ENCODE data around the gene HDGF. TPM values are rescaled to one million over a fixed set of nuclear protein-coding genes. Genes with fewer than 3 reads are reported as not detected.
"Not testable (repeated sequence)": the region's sequence is repeated elsewhere in the genome, so short reads cannot be mapped to it uniquely, and the experiment has no call there.

The HDGF gene
- total RNA-seq, 2 donors from 2014 or later: 92.4 to 122 TPM

DNA sequence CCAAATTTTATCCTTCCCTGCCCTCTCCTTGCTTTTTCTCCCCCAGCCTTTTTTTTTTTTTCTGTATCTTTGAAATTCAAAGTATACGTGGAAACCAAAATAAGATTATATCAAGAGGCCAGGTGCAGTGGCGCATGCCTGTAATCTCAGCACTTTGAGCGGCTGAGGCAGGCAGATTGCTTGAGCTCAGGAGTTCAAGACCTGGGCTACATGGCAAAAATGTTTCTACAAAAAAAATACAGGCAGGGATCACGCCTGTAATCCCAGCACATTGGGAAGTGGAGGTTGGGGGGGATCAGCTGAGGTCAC lies 9.3 kb upstream of the HDGF start:
- 56 to 67% methylated on average over 4 of the region's 4 CpGs for WGBS, 2 donors
- TF ChIP-seq POLR2A (IDR thresholded peaks at IDR 0.05): no peak
- TF ChIP-seq, protein P1, sequence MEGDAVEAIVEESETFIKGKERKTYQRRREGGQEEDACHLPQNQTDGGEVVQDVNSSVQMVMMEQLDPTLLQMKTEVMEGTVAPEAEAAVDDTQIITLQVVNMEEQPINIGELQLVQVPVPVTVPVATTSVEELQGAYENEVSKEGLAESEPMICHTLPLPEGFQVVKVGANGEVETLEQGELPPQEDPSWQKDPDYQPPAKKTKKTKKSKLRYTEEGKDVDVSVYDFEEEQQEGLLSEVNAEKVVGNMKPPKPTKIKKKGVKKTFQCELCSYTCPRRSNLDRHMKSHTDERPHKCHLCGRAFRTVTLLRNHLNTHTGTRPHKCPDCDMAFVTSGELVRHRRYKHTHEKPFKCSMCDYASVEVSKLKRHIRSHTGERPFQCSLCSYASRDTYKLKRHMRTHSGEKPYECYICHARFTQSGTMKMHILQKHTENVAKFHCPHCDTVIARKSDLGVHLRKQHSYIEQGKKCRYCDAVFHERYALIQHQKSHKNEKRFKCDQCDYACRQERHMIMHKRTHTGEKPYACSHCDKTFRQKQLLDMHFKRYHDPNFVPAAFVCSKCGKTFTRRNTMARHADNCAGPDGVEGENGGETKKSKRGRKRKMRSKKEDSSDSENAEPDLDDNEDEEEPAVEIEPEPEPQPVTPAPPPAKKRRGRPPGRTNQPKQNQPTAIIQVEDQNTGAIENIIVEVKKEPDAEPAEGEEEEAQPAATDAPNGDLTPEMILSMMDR (IDR thresholded peaks at IDR 0.05): no peak

DNA sequence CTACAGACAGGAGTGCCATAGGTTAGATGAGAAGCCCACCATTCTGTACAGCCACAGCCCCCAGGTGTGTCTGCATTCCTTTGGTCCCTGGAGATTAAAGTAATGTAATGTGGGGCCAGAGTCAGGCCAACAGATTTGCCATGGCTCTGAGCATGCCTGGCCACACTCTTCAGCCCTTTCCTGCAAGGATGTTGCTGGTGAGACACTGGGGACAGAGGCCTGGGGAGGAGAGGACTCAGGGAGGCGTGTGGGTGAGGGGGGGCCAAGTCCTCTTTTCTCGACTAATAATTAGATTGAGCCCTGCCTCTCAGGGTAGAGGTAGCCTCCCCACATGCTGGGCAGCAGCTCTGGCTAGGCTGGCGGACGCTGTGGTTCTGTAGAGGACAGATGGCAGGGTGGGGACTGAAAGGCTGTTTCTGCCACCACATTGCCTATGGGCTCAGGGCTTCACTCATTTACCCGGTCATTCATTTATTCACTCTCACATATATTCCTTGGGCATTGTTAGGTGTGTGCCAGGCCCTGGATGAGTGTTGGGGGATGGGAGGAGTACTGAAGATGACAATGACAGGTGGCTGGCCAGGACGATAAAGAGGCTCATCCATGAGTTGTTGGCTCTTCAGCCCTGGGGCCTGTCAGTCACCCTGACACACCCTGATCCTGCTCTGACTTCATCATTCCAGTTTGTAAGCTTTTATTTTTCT lies 8.8 kb upstream of the HDGF start:
- Histone ChIP-seq H3K4me1 (no peaks in the 10 kb centered on the region), H3K36me3 (replicated peaks in 1 of 2; ENCODE audit: insufficient read depth in 1 of 2, low read depth in 2 of 2) (no peaks in the 10 kb centered on the region), H3K4me3 (no peak overlapping the region), H3K27ac (no peak overlapping the region), H3K27me3 (no peaks in the 10 kb centered on the region), H3K9me3 (no peaks in the 10 kb centered on the region)
- intact Hi-C loops (cut with DNase I): no loop called here
- WGBS, 2 donors: 64 to 74% methylated on average over 4 to 6 of the region's 6 CpGs
- TF ChIP-seq, protein P1 (IDR thresholded peaks at IDR 0.05): no peak
- TF ChIP-seq POLR2A (IDR thresholded peaks at IDR 0.05): no peak
- no peak for ATAC-seq
- DNase-seq: no peak

More for the DNA sequence above, 9.3 kb upstream of the HDGF start:
- H3K9me3 ChIP-seq: no peaks in the 10 kb centered on the region
- no peak overlapping the region for H3K4me3 ChIP-seq
- DNase-seq (no peak), ATAC-seq (no peak)
- H3K36me3 ChIP-seq (replicated peaks in 1 of 2; ENCODE audit: insufficient read depth in 1 of 2, low read depth in 2 of 2): no peaks in the 10 kb centered on the region
- H3K4me1 ChIP-seq: peaks cover 2% of the 10 kb centered on the region
- no peaks in the 10 kb centered on the region for H3K27me3 ChIP-seq
- intact Hi-C loops (cut with DNase I): no loop called here
- no peak overlapping the region for H3K27ac ChIP-seq

DNA sequence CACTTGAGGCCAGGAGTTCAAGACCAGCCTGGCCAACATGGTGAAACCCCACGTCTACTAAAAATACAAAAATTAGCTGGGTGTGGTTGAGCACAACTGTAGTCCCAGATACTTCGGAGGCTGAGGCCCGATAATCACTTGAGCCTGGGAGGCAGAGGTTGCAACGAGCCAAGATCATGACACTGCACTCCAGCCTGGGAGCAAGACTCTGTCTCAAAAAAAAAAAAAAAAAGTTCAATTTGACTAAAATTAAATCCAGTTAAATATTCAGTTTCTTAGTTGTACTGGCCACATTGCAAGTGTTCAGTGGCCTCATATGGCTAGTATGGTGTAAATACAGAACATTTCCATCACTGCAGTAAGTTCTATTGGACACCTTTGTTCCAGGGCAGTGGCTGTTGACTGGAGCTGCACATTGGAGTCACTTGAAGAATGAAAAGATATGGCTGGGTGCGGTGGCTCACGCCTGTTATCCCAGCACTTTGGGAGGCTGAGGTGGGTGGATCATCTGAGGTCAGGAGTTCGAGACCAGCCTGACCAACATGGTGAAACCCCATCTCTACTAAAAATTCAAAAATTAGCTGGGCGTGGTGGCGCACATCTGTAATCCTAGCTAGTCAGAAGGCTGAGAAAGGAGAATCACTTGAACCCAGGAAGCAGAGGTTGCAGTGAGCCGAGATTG lies 6.2 kb upstream of the HDGF start:
- H3K4me1 ChIP-seq; H3K27me3 ChIP-seq; H3K36me3 ChIP-seq (replicated peaks in 1 of 2; ENCODE audit: insufficient read depth in 1 of 2, low read depth in 2 of 2); H3K4me3 ChIP-seq; H3K27ac ChIP-seq; H3K9me3 ChIP-seq; ATAC-seq; DNase-seq; intact Hi-C loops (cut with DNase I): not testable (repeated sequence)
- WGBS, 2 donors: 89 to 93% methylated on average over 10 of the region's 10 CpGs

DNA sequence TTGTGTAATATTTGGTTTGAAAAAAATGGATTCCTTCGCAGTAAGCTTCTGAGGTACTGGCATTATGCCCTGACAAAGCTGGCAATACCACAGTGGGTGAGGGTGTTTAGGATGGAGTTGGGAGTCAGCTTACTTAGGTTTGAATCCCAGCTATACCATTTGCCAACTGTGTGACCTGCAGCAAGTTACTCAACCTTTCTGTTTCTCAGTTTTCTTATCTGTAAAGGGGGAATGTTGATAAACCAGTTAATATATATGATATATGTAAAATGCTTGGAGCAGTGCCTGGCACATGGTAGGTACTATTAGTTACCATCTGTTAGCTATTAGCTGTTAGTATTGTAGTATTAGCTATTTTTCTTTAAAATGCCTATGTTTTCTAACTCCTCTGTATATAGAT lies 4.9 kb upstream of the HDGF start:
- Histone ChIP-seq H3K4me1 (peaks cover 10% of the 10 kb centered on the region), H3K27ac (no peak overlapping the region), H3K4me3 (no peak overlapping the region), H3K27me3 (no peaks in the 10 kb centered on the region), H3K9me3 (no peaks in the 10 kb centered on the region), H3K36me3 (replicated peaks in 1 of 2; ENCODE audit: insufficient read depth in 1 of 2, low read depth in 2 of 2) (no peaks in the 10 kb centered on the region)
- intact Hi-C loops (cut with DNase I): no loop called here
- TF ChIP-seq POLR2A (IDR thresholded peaks at IDR 0.05): no peak
- TF ChIP-seq, protein P1 (IDR thresholded peaks at IDR 0.05): no peak
- ATAC-seq: no peak
- DNase-seq: no peak
- 92 to 93% methylated on average over 1 of the region's 1 CpG for WGBS, 2 donors

DNA sequence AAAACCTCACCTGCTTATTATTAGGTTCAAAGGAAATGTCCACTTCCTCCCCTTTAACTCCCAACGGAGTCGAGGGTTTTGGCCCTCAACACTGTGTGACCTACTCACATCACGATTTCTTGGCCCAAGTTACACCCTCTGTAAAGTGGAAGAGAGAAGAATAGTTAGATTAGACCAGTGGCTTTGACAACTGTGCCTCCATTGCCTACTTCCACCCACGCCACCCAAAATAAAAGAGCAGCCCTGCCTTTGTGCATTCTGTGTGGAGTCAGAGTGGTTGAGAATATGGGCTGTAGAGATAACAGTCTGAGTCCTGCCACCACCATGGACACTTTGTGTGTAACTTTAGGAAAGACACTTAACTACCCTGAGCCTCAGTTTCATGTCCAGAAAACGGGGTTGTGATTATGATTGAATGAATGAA lies 4.1 kb upstream of the HDGF start:
- no peaks in the 10 kb centered on the region for H3K36me3 ChIP-seq (replicated peaks in 1 of 2; ENCODE audit: insufficient read depth in 1 of 2, low read depth in 2 of 2)
- H3K9me3 ChIP-seq: no peaks in the 10 kb centered on the region
- WGBS, 2 donors: 58 to 72% methylated on average over 5 of the region's 5 CpGs
- no peak overlapping the region for H3K27ac ChIP-seq
- ATAC-seq (no peak), DNase-seq (no peak)
- intact Hi-C loops (cut with DNase I): no loop called here
- peaks cover 10% of the 10 kb centered on the region for H3K4me1 ChIP-seq
- no peaks in the 10 kb centered on the region for H3K27me3 ChIP-seq
- no peak for TF ChIP-seq POLR2A (IDR thresholded peaks at IDR 0.05)
- TF ChIP-seq, protein P1 (IDR thresholded peaks at IDR 0.05): no peak
- H3K4me3 ChIP-seq: no peak overlapping the region

Measured in body of pancreas (tissue), 4 donors.